ENCODE measurements around the gene ZNF354B.

GRCh38 chr5:178820001-178820400 lies 39.8 kb upstream of the ZNF354B start:
- TF ChIP-seq, protein P1, sequence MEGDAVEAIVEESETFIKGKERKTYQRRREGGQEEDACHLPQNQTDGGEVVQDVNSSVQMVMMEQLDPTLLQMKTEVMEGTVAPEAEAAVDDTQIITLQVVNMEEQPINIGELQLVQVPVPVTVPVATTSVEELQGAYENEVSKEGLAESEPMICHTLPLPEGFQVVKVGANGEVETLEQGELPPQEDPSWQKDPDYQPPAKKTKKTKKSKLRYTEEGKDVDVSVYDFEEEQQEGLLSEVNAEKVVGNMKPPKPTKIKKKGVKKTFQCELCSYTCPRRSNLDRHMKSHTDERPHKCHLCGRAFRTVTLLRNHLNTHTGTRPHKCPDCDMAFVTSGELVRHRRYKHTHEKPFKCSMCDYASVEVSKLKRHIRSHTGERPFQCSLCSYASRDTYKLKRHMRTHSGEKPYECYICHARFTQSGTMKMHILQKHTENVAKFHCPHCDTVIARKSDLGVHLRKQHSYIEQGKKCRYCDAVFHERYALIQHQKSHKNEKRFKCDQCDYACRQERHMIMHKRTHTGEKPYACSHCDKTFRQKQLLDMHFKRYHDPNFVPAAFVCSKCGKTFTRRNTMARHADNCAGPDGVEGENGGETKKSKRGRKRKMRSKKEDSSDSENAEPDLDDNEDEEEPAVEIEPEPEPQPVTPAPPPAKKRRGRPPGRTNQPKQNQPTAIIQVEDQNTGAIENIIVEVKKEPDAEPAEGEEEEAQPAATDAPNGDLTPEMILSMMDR (IDR thresholded peaks at IDR 0.05): no peak
- TF ChIP-seq POLR2AphosphoS5 (IDR thresholded peaks at IDR 0.05): no peak
